ENCODE measurements around the gene MIGA2. TPM values are rescaled to one million over a fixed set of nuclear protein-coding genes. Genes with fewer than 3 reads are reported as not detected.
A peak's percentile ranks its signal among the peaks of the same experiment; 100 is the strongest.

The MIGA2 gene
- total RNA-seq, 4 donors from 2014 or later: 27.5 to 49.3 (median 29.8) TPM

DNA sequence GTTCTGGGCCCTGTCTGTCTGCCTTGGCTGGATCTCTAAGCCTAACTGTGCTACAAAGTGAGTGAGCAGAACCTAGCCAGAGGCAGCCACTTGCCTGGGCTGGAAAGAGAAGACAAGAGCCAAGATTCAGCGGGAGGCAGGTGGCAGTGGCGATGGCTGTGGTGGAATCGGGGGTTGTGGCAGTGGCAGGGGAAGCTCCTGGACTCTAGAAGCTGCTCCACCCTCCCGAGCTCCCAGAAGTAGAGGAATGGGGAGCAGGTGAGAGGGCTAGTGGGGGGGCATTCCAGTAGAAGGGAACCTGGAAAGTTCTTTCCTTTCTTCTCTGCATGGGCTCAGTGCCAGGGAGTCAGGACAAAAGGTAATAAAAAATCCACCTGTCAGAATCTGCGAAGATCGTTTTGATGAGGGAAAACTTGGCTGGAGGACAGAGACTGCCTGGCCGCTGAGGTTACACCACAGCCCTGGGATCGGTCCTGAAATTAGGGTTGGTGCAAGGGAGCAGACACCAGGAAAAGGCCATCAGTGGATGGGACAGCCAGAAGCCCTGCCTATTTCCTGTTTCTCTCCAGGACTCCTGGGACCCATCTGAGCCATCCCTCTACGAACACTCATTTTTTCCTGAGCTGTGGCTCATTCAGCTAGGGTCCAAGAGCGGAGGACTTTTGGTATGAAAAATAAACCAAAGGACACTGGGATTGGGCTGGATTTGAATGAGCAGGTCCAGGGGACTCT lies 72.5 kb downstream of the MIGA2 start:
- intact Hi-C loops (cut with DNase I): no loop called here
- TF ChIP-seq CTCF (IDR thresholded peaks at IDR 0.05) (no peak), POLR2A (IDR thresholded peaks at IDR 0.05) (no peak)
- 20 to 51% methylated on average over 8 to 10 of the region's 10 CpGs for WGBS, 2 donors
- DNase-seq: no peak
- Histone ChIP-seq H3K4me1 (peaks cover 33 to 60% (median 38%) of the 10 kb centered on the region in 3 donors), H3K27ac (peak overlapping the region; percentile 31 to 97 (median 96)), H3K36me3 (peaks cover 0 to 27% (median 0%) of the 10 kb centered on the region in 3 donors), H3K4me3 (peak overlapping the region in 2 of 4 donors; percentile 83 to 85), H3K9me3 (no peaks in the 10 kb centered on the region), H3K27me3 (no peaks in the 10 kb centered on the region)

DNA sequence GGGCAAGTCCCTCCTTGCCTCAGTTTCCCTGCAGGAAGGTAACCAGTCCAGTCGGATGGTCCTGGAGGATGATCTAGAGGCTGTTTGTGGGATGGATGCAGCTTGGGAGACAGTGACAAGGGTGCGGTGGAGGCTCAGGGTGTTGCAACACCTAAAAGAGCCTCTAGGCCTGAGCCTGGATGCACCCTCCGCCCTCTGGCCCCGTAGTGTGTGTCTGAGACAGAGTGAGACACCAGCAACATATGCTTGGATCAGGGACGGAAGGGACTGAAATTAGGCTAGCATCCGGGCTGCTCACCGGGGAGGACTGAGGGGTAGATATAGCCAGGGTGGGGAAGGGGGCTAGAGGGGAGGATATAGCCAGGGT lies 73.1 kb downstream of the MIGA2 start:
- intact Hi-C loops (cut with DNase I): no loop called here

DNA sequence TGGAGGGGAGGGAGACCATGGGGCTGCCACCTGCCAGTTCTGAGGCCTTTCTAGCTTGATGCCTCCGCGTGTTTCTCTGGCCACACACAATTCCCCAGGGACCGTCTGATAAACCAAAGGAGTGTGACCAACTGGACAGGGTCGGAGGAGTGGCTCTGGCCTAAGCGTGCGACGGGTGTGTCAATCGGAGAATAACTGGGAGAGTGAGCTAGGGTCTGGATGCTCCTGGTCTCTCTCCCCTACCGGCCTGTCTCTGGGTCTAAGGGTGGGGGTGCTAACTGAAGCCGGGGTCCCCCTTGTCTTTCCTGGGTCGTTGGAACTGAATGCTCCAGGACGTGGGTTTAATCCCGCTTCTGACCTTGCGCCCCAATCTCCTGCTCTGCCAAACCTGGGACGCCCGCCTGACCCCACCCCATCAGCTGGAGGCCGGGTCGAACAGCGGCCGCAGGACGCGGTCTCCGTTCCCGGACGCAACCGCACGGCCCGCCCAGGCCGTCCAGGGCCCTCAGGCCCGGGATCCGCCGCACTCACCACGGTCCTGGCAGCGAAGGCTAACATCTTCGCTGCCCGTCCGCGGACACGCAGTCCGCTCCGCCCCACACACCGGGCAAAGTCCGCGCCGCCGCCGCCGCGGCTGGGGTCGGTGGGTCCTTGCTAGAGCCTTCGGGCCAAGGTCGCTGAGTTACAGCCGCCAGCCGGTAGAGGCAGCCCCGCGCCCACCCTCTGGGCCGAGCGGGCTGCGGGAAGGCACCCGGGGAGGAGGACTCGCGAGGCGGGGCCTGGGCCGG lies 73.7 kb downstream of the MIGA2 start:
- H3K4me3 ChIP-seq: peak overlapping the region; percentile 79 to 94 (median 84)
- no peaks in the 10 kb centered on the region for H3K27me3 ChIP-seq
- TF ChIP-seq CTCF (IDR thresholded peaks at IDR 0.05) (no peak), POLR2A (IDR thresholded peaks at IDR 0.05) (no peak)
- peaks cover 0 to 27% (median 0%) of the 10 kb centered on the region in 3 donors for H3K36me3 ChIP-seq
- peaks cover 32 to 67% (median 43%) of the 10 kb centered on the region in 3 donors for H3K4me1 ChIP-seq
- WGBS, 2 donors: 40 to 51% methylated on average over 8 of the region's 64 CpGs
- DNase-seq: no peak
- intact Hi-C loops (cut with DNase I): no loop called here
- H3K27ac ChIP-seq: peak overlapping the region; percentile 94 to 97 (median 96)
- H3K9me3 ChIP-seq: no peaks in the 10 kb centered on the region

More for the DNA sequence above, 73.1 kb downstream of the MIGA2 start:
- peak overlapping the region; percentile 94 to 97 (median 96) for H3K27ac ChIP-seq
- DNase-seq: no peak
- H3K9me3 ChIP-seq: no peaks in the 10 kb centered on the region
- peak in 1 of 6 experiments; percentile 28 for TF ChIP-seq CTCF (IDR thresholded peaks at IDR 0.05)
- TF ChIP-seq POLR2A (IDR thresholded peaks at IDR 0.05): no peak
- H3K4me1 ChIP-seq: peaks cover 32 to 61% (median 39%) of the 10 kb centered on the region in 3 donors
- 49 to 50% methylated on average over 1 to 7 of the region's 7 CpGs for WGBS, 2 donors
- H3K27me3 ChIP-seq: no peaks in the 10 kb centered on the region
- peak overlapping the region; percentile 79 to 94 (median 84) for H3K4me3 ChIP-seq
- peaks cover 0 to 27% (median 0%) of the 10 kb centered on the region in 3 donors for H3K36me3 ChIP-seq

DNA sequence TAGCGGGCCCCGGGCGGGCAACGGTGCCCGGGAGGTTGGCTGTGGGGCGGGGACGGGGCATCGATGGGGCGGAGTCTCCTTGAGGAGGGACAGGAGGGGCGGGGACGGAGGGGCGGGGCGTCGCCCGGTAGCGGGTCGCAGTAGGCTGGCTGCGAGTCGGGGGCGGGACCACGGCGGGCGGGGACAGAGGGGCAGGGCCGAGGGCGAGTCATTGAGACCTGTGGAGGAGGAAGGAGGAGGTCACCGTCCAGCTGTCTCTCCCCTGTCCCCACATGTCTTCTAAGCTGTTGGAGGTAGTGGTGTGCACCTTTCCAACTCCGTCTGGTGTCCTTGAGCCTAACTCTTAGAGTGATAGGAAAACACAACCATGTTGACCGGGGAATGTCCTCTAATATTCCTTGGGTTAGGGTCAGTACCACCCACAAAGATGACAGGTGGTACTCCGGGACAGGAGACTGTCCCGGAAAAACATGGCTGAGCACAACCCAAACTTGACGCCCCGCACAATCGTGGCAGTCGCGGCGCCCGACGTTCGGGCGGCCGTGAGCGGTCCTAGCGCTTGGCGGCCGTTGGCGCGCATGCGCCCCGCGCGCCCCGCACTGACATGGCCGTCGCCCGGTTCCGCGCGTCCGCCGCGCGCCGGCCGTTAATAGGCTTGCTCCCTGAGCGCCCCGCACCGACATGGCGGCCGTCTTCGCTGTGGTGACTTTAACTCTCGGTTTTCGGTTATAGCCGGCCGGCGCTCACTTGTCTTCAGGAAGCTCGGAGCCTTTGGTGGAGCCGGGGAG lies 74.5 kb downstream of the MIGA2 start, which contains the start of the genes CRAT and PTPA:
CRAT (minus strand) TSS at position 54 of the 788 bp plus-strand sequence. CDS start 284 bp downstream, outside the sequence.
PTPA (plus strand) TSS at position 676 of the 788 bp plus-strand sequence. CDS start 186 bp downstream, outside the sequence.
- Histone ChIP-seq H3K9me3 (no peaks in the 10 kb centered on the region), H3K4me3 (peak within 1 kb of the TSS; percentile 79 to 94 (median 84)), H3K4me1 (peaks cover 32 to 75% (median 50%) of the 10 kb centered on the region in 3 donors), H3K36me3 (peaks cover 0 to 19% (median 0%) of the 10 kb centered on the region in 3 donors), H3K27ac (peak within 1 kb of the TSS; percentile 94 to 97 (median 96)), H3K27me3 (no peaks in the 10 kb centered on the region)
- intact Hi-C loops (cut with DNase I): no loop called here
- DNase-seq: peak; percentile 85
- peak in 2 of 6 experiments; percentile 6 to 34 for TF ChIP-seq CTCF (IDR thresholded peaks at IDR 0.05)
- TF ChIP-seq POLR2A (IDR thresholded peaks at IDR 0.05): peak in 3 of 4 donors; percentile 93 to 99 (median 95)
- WGBS, 2 donors: 0 to 1% methylated on average over 1 to 46 of the region's 77 CpGs

Measured in esophagus squamous epithelium (tissue), 5 donors.